ENCODE results near the gene ANKRD28. TPM values are rescaled to one million over a fixed set of nuclear protein-coding genes. Genes with fewer than 3 reads are reported as not detected.
"Not testable (repeated sequence)": the region's sequence is repeated elsewhere in the genome, so short reads cannot be mapped to it uniquely, and the experiment has no call there.

The ANKRD28 gene
- polyA plus RNA-seq, 1 donor, result 28.2 TPM

DNA sequence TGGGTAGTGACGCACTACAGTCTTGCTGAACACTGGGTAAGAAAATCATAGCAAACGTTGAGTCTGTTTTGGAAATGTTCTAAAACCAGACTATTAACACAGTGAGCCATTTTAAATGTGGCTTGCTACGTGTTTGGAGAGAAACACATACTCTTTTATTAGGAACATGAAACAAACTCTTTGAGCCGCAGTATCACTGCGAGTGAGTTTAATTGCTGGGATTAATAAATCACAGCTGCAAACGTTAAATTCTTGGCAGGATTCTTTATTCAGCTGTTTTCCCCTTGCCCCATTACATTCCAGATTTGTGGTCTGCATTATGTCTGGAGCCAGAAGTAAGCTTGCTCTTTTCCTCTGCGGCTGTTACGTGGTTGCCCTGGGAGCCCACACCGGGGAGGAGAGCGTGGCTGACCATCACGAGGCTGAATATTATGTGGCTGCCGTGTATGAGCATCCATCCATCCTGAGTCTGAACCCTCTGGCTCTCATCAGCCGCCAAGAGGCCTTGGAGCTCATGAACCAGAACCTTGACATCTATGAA is 162.6 kb downstream of the ANKRD28 start:
- DNase-seq (ENCODE audit: low read depth), result no peak

DNA sequence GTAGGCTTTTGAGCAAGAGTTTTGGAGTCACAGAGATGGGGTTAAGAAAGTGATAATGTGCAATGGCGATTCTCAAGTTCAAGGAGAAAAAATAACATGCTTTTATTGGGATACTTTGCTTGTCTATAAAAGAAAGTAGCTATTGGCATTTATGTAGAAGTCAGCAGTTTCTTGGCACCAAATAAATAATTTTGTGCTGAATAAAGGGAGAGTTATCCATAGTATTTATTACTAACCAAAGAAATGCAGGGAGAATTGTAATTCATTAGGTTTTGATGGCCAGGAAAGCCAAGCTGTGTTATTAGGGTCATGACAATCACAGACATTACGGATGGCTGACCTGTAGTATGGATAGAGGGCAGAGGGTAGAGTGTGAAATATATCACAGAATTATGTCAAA is 163.1 kb downstream of the ANKRD28 start:
- DNase-seq (ENCODE audit: low read depth), result no peak

DNA sequence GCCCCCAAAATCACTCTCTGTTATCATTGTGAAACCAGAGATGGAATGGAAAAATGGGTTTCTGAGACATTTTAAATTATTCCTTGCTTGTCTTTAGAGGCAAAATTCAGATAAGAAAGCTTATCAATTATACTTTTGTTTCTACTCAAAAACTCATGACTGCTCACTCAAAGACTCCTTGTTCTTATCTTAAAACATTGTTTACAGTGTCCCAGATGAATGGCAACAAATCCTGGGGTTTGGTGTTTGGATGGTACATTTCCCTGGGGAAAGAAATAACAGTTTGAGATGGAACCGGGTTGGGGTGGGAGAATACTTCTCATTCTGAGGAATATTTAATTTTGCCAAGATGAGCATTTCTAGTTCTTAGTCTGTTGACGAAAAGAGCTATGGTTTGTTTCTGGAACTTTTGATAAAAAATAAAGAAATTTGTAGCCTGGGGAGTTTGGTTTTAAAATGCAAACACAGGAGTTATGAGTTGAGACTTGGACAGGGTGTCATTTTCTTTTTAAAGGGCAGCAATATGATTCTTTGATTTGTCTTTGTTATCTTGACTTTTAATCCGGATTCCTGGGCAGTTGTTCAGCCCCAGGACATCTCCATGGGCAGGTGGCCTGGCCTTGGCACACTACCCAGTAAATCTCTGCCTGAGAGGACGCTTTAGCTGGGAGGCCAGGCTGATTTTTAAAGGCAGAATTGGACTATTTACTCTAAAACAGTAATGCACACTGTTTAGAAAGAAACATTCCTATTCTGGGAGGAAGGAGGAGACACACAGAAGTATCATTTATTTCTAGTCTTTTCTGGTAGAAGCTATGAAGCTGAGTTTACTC is 163.8 kb downstream of the ANKRD28 start:
- no peak for DNase-seq (ENCODE audit: low read depth)

- DNase-seq (ENCODE audit: low read depth), result no peak
Measured at GRCh38 chr3:15633159-15633558, 164.6 kb downstream of the ANKRD28 start.

- no peak for DNase-seq (ENCODE audit: low read depth)
Measured at GRCh38 chr3:15632212-15632580, 165.6 kb downstream of the ANKRD28 start.

GRCh38 chr3:15631426-15632211 is 166.2 kb downstream of the ANKRD28 start:
- DNase-seq (ENCODE audit: low read depth), result no peak

DNA sequence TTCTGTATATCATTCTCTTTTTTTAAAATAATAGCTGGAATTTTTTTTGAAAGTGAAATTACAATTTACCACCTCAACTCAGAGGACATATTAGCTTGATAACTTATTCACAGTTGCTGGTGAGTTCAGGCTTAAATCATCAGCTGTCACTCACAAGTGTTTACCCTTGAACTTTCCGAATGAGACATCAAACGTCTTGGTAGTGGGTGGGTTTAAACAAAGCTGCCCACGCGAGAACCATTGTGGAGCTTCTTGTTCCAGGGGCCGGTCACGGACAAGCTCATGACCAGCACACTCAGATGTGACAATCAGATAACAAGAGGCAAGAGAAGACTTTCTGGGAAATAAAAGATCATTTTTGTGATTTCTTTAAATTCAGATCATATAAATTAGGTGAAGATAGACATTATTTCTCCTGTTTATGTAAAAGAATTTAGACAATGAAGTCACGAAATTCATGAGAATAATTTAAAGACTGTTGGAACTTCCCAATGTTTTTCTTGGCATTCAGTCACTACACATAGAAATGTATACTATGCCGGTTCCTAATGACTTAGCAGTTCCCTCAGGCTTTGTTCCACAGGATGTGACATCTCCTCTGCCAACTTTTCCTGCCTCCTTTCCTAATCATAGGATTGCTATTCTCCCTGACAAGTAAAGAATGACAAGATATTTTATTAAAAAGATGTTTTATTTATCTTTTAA is 167.0 kb downstream of the ANKRD28 start:
- no peak for DNase-seq (ENCODE audit: low read depth)

- DNase-seq (ENCODE audit: low read depth), result no peak
Measured at GRCh38 chr3:15629860-15630597, 167.8 kb downstream of the ANKRD28 start.

DNA sequence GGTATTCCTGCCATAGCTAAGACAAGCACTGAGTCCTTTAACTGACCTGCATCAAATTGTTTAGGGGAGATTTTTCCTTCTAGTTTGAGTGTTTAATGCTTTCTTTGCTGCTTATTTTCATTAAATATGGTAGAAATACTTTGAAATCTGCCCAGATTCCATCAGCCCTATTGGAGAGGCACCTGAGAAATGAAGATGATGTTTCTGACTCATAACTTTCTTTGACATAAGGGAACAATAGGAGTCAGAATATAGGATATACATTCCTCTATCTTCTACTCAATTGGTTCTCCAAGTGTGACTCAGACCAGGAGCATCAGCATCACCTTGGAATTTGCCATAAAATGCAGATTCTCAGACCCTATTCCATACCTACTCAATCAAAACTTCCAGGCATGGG is 168.8 kb downstream of the ANKRD28 start:
- DNase-seq (ENCODE audit: low read depth), result no peak

DNA sequence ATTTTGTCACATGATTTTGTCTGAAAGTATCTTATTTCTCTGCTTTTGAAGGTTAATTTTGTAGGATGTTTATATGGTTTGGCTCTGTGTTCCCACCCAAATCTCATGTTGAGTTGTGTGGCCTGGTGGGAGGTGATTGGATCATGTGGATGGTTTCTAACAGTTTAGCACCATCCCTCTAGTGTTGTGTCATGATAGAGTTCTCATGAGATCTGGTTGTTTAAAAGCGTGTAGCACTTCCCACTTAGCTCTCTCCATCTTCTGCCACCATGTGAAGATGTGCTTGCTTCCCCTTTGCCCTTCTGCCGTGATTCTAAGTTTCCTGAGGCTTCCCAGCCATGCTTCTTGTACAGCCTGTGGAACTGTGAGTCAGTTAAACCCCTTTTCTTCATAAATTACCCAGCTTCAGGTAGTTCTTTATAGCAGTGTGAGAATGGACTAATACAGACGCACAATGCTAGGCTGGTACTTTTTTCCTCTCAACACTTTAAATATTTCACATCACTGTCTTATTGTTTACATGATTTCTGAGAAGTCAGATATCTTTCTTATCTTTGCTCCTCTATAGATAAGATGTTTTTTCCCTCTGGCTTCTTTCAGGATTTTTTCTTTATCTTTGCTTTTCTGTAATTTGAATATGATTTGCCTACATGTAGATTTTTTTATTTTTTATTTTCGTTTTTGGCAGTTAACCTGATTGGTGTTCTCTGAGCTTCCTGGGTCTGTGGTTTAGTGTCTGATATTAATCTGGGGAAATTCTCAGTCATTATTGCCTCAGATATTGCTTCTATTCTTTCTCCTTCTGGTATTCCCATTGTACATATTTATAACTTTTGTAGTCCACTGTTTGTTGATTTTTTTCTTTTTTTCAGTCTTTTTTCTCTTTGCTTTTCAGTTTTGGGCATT is 174.0 kb downstream of the ANKRD28 start:
- no peak for DNase-seq (ENCODE audit: low read depth)

GRCh38 chr3:15619659-15620464 is 177.9 kb downstream of the ANKRD28 start:
- not testable (repeated sequence) for DNase-seq (ENCODE audit: low read depth)

Other genes starting within 250 kb of the ANKRD28 start
- gene HACL1, start 196.4 kb downstream of the ANKRD28 start, polyA plus RNA-seq (ENCODE audit: insufficient read length), result 6.9 TPM
- gene BTD, start 196.2 kb downstream of the ANKRD28 start, polyA plus RNA-seq (ENCODE audit: insufficient read length), result 11.6 TPM